ENCODE data around the gene PKD2L1.

PKD2L1 gene

GRCh38 chr10:100339236-100339635 lies 9.2 kb upstream of the PKD2L1 start:
- TF ChIP-seq FOXM1 (IDR thresholded peaks at IDR 0.05; ENCODE audit: borderline replicate concordance, low read depth) (no peak), RAD21 (IDR thresholded peaks at IDR 0.05; ENCODE audit: low read depth) (no peak), CREB1 (IDR thresholded peaks at IDR 0.05; ENCODE audit: low read depth) (no peak), YY1 (IDR thresholded peaks at IDR 0.05; ENCODE audit: low read depth) (no peak), MAX (IDR thresholded peaks at IDR 0.05) (no peak), REST (IDR thresholded peaks at IDR 0.05; ENCODE audit: low read depth) (no peak), EP300 (IDR thresholded peaks at IDR 0.05; ENCODE audit: borderline replicate concordance) (no peak), USF1 (IDR thresholded peaks at IDR 0.05) (no peak)

GRCh38 chr10:100338434-100339036 lies 8.5 kb upstream of the PKD2L1 start:
- TF ChIP-seq CREB1 (IDR thresholded peaks at IDR 0.05; ENCODE audit: low read depth) = no peak
- no peak for TF ChIP-seq CEBPB (IDR thresholded peaks at IDR 0.05)
- TF ChIP-seq MAX (IDR thresholded peaks at IDR 0.05) = no peak
- TF ChIP-seq RAD21 (IDR thresholded peaks at IDR 0.05; ENCODE audit: low read depth) = peak; percentile 98
- TF ChIP-seq USF1 (IDR thresholded peaks at IDR 0.05) = no peak
- no peak for TF ChIP-seq ZBTB7A (IDR thresholded peaks at IDR 0.05; ENCODE audit: low read depth)
- TF ChIP-seq TEAD4 (IDR thresholded peaks at IDR 0.05) = no peak
- TF ChIP-seq REST (IDR thresholded peaks at IDR 0.05; ENCODE audit: low read depth) = no peak
- TF ChIP-seq YY1 (IDR thresholded peaks at IDR 0.05; ENCODE audit: low read depth) = peak; percentile 66

- TF ChIP-seq YY1 (IDR thresholded peaks at IDR 0.05; ENCODE audit: low read depth) = no peak
- no peak for TF ChIP-seq RAD21 (IDR thresholded peaks at IDR 0.05; ENCODE audit: low read depth)
- TF ChIP-seq TCF12 (IDR thresholded peaks at IDR 0.05; ENCODE audit: low read depth) = no peak
- no peak for TF ChIP-seq EP300 (IDR thresholded peaks at IDR 0.05; ENCODE audit: borderline replicate concordance)
- no peak for TF ChIP-seq MAX (IDR thresholded peaks at IDR 0.05)
Measured at GRCh38 chr10:100334762-100335161, 4.7 kb upstream of the PKD2L1 start.

GRCh38 chr10:100333661-100334440 lies 3.8 kb upstream of the PKD2L1 start:
- TF ChIP-seq EGR1 (IDR thresholded peaks at IDR 0.05) (no peak), MAX (IDR thresholded peaks at IDR 0.05) (no peak), FOXM1 (IDR thresholded peaks at IDR 0.05; ENCODE audit: borderline replicate concordance, low read depth) (no peak), USF1 (IDR thresholded peaks at IDR 0.05) (no peak), ZBTB7A (IDR thresholded peaks at IDR 0.05; ENCODE audit: low read depth) (no peak), CREB1 (IDR thresholded peaks at IDR 0.05; ENCODE audit: low read depth) (no peak), TEAD4 (IDR thresholded peaks at IDR 0.05) (no peak), YY1 (IDR thresholded peaks at IDR 0.05; ENCODE audit: low read depth) (no peak), TAF1 (IDR thresholded peaks at IDR 0.05; ENCODE audit: low read depth) (no peak), RAD21 (IDR thresholded peaks at IDR 0.05; ENCODE audit: low read depth) (no peak), TCF12 (IDR thresholded peaks at IDR 0.05; ENCODE audit: low read depth) (no peak), EP300 (IDR thresholded peaks at IDR 0.05; ENCODE audit: borderline replicate concordance) (no peak), REST (IDR thresholded peaks at IDR 0.05; ENCODE audit: low read depth) (no peak), NFIC (IDR thresholded peaks at IDR 0.05) (no peak)

All from Ishikawa (cell line).